IMR-90 (cell line): ENCODE measurements around the gene ADAMTS6. TPM values are rescaled to one million over a fixed set of nuclear protein-coding genes. Genes with fewer than 3 reads are reported as not detected.

Experiments
- ATAC-seq: fragments of 200-7000 bp; cut with Tn5 transposase; 2 replicates; pipeline ENCODE4 v1.9.1; 2020; ENCODE audit warnings: low read depth, mild to moderate bottlenecking, moderate library complexity
- BruUV-seq: library from RNA; stranded (reverse); fragments of 400-500 nt; replicated peaks from 2 replicates; lab custom pipeline; 2021; lab: Mats Ljungman, UMichigan
- CTCF ChIA-PET: fragments of 300-600 bp; formaldehyde crosslinking; extraction: SDS; loops from one replicate; lab custom pipeline; 2021; ENCODE audit warnings: antibody characterized with exemption; lab: Yijun Ruan, JAX
- POLR2A ChIA-PET: fragments of 300-600 bp; sonication (Branson Sonifier 250); formaldehyde crosslinking; loops from one replicate; lab custom pipeline; 2022; ENCODE audit warnings: antibody characterized with exemption; ENCODE audit not compliant: unreplicated experiment; lab: Charles Lee
- DNase-seq: peaks from one replicate; pipeline ENCODE4 v3.0.0; 2013
- H2AFZ ChIP-seq: replicated peaks from 2 replicates; pipeline ENCODE3; 2013; ENCODE audit warnings: low read length, mild to moderate bottlenecking; ENCODE audit not compliant: poor library complexity
- H2AK5ac ChIP-seq: 2 replicates; pipeline ENCODE4 v1.6.1; 2013; ENCODE audit warnings: low read depth, low read length, inconsistent platforms
- H2AK9ac ChIP-seq: replicated peaks from 2 replicates; pipeline ENCODE3; 2013; ENCODE audit warnings: mild to moderate bottlenecking, low read depth, low read length, moderate library complexity; ENCODE audit not compliant: poor library complexity
- H2BK120ac ChIP-seq: 2 replicates; pipeline ENCODE4 v1.6.1; 2013; ENCODE audit warnings: low read depth, low read length, inconsistent platforms
- H2BK15ac ChIP-seq: 3 replicates; pipeline ENCODE4 v1.6.1; 2013; ENCODE audit warnings: low read depth, low read length, inconsistent platforms
- H2BK20ac ChIP-seq: 2 replicates; pipeline ENCODE4 v1.6.1; 2013; ENCODE audit warnings: low read depth, mild to moderate bottlenecking, inconsistent platforms, low read length, moderate library complexity
- H2BK5ac ChIP-seq: 2 replicates; pipeline ENCODE4 v1.6.1; 2013; ENCODE audit warnings: mild to moderate bottlenecking, low read depth, low read length, inconsistent platforms; ENCODE audit not compliant: poor library complexity, severe bottlenecking
- H3K14ac ChIP-seq: replicated peaks from 2 replicates; pipeline ENCODE4 v1.6.1; 2013; ENCODE audit warnings: low read depth, low read length, inconsistent platforms
- H3K18ac ChIP-seq: 2 replicates; pipeline ENCODE4 v1.6.1; 2013; ENCODE audit warnings: low read depth, low read length, control low read depth
- H3K23ac ChIP-seq: 2 replicates; pipeline ENCODE4 v1.6.1; 2013; ENCODE audit warnings: low read depth, low read length, inconsistent platforms
- H3K27ac ChIP-seq: 2 replicates; pipeline ENCODE4 v1.5.1; 2013; ENCODE audit warnings: mild to moderate bottlenecking, control low read depth, low read length; ENCODE audit not compliant: insufficient read depth
- H3K27me3 ChIP-seq: 2 replicates; pipeline ENCODE4 v1.6.1; 2013; ENCODE audit warnings: low read length; ENCODE audit not compliant: control insufficient read depth, insufficient read depth
- H3K36me3 ChIP-seq: 2 replicates; pipeline ENCODE4 v1.6.1; 2013; ENCODE audit warnings: low read length, mixed read lengths; ENCODE audit not compliant: control insufficient read depth, insufficient read depth
- H3K4ac ChIP-seq: 2 replicates; pipeline ENCODE4 v1.6.1; 2013; ENCODE audit warnings: low read depth, low read length, inconsistent platforms
- H3K4me1 ChIP-seq: 2 replicates; pipeline ENCODE4 v1.6.1; 2013; ENCODE audit warnings: low read length, mixed read lengths; ENCODE audit not compliant: control insufficient read depth, insufficient read depth
- H3K4me2 ChIP-seq: 2 replicates; pipeline ENCODE4 v1.6.1; 2013; ENCODE audit warnings: low read depth, mild to moderate bottlenecking, control low read depth, low read length, moderate library complexity
- H3K4me3 ChIP-seq: 2 replicates; pipeline ENCODE4 v1.5.1; 2013; ENCODE audit warnings: low read depth, mild to moderate bottlenecking, control low read depth, low read length, moderate library complexity; ENCODE audit not compliant: insufficient read depth
- H3K56ac ChIP-seq: 2 replicates; pipeline ENCODE4 v1.6.1; 2013; ENCODE audit warnings: low read length, inconsistent platforms; ENCODE audit not compliant: insufficient read depth; ENCODE audit errors: extremely low read depth
- H3K79me1 ChIP-seq, 2 experiments: 2 replicates each; pipeline ENCODE4 v1.6.1; 2013; ENCODE audit warnings: low read length in 2 of 2, inconsistent platforms in 1 of 2, low read depth in 1 of 2
- H3K9ac ChIP-seq: 2 replicates; pipeline ENCODE4 v1.6.1; 2013; ENCODE audit warnings: low read depth, low read length, control low read depth
- H3K9me1 ChIP-seq: 2 replicates; pipeline ENCODE4 v1.6.1; 2013; ENCODE audit warnings: low read length, inconsistent platforms; ENCODE audit not compliant: insufficient read depth
- H3K9me3 ChIP-seq: 2 replicates; pipeline ENCODE4 v1.6.1; 2013; ENCODE audit warnings: low read length; ENCODE audit not compliant: control insufficient read depth, insufficient read depth
- H4K20me1 ChIP-seq: 2 replicates; pipeline ENCODE4 v1.6.1; 2013; ENCODE audit warnings: low read length, inconsistent platforms; ENCODE audit not compliant: insufficient read depth
- H4K5ac ChIP-seq: 2 replicates; pipeline ENCODE4 v1.6.1; 2013; ENCODE audit warnings: mild to moderate bottlenecking, low read depth, low read length, control low read depth
- H4K8ac ChIP-seq, 2 experiments: 2 replicates each; pipeline ENCODE4 v1.6.1; 2013; ENCODE audit warnings: low read depth in 2 of 2, low read length in 2 of 2, control low read depth in 1 of 2, inconsistent platforms in 1 of 2
- H4K91ac ChIP-seq: 2 replicates; pipeline ENCODE4 v1.6.1; 2013; ENCODE audit warnings: low read depth, low read length, inconsistent platforms; ENCODE audit not compliant: insufficient read depth
- CEBPB ChIP-seq: IDR thresholded peaks from 2 replicates; pipeline ENCODE4 v1.6.1; 2012; ENCODE audit warnings: low read depth, low read length, improper control_type of control experiment
- MXI1 ChIP-seq: IDR thresholded peaks from 2 replicates; pipeline ENCODE4 v1.6.1; 2012; ENCODE audit warnings: low read depth, mild to moderate bottlenecking, low read length, moderate library complexity, borderline replicate concordance
- WGBS, 2 experiments: methylation state at CpG; one replicate each; pipeline versions ENCODE4 v1.1.5 to v1.1.7; 2013; ENCODE audit warnings: missing lambda C conversion rate in 2 of 2; ENCODE audit not compliant: insufficient read length in 1 of 2; ENCODE audit errors: extremely low coverage in 2 of 2; 5-methylcytosine and 5-hydroxymethylcytosine counted together
- dilution Hi-C: fragments of 300-500 bp; cut with HindIII; formaldehyde crosslinking; loops from one replicate; pipeline ENCODE4 v1.14.3; 2018; ENCODE audit warnings: low sequenced_read_pairs; ENCODE audit not compliant: unreplicated experiment
- in situ Hi-C: fragments of 300-500 bp; cut with MboI; formaldehyde crosslinking; loops from 3 replicates; pipeline ENCODE4 v1.14.3; 2019; ENCODE audit warnings: low sequenced_read_pairs, inconsistent platforms, mixed read lengths
- intact Hi-C: fragments of 100-400 bp; cut with micrococcal nuclease; formaldehyde crosslinking; loops from 2 replicates; pipeline ENCODE4 v1.10.0; 2022
- polyA plus RNA-seq, 3 experiments: library from polyadenylated mRNA; depleted of rRNA; stranded (reverse); fragments of >200 nt; gene quantifications; 2 replicates each; pipeline ENCODE4 v1.2.3, GENCODE V29; 2012; ENCODE audit warnings: low replicate concordance in 1 of 3
- total RNA-seq: library from RNA; depleted of rRNA; stranded (reverse); fragments of >200 nt; gene quantifications from 2 replicates; pipeline ENCODE4 v1.2.3, GENCODE V29; 2012

ADAMTS6 gene
- total and polyA plus RNA-seq, 2 of the 4 experiments (the other 2 are of a cell fraction): 23.9 to 173 TPM

- H2BK20ac ChIP-seq: no peak overlapping the region
- H3K36me3 ChIP-seq: peaks cover 22% of the 10 kb centered on the region
- H2AK9ac ChIP-seq: no peak overlapping the region
- 67 to 100% methylated on average over 1 of the region's 6 CpGs for WGBS, 2 experiments
- H3K18ac ChIP-seq: no peak overlapping the region
- no TSS peak for BruUV-seq
- H3K14ac ChIP-seq: no peak overlapping the region
- no peaks in the 10 kb centered on the region for H3K9me1 ChIP-seq
- H2BK120ac ChIP-seq: no peak overlapping the region
- in situ Hi-C loops (no loop called here), dilution Hi-C loops (no loop called here), intact Hi-C loops (no loop called here)
- ATAC-seq: no peak
- no peak for DNase-seq
- TF ChIP-seq CEBPB (peak; percentile 62), MXI1 (no peak)
- H3K4me2 ChIP-seq: no peak overlapping the region
- H2BK5ac ChIP-seq: no peak overlapping the region
- H3K4me3 ChIP-seq: no peak overlapping the region
- H4K91ac ChIP-seq: no peak overlapping the region
- no peak overlapping the region for H3K56ac ChIP-seq
- H3K4ac ChIP-seq: no peak overlapping the region
- H3K4me1 ChIP-seq: peaks cover 1% of the 10 kb centered on the region; the same call in 1 of the 2 replicates
- no peaks in the 10 kb centered on the region for H3K9me3 ChIP-seq
- H3K79me1 ChIP-seq: peaks cover 23 to 26% of the 10 kb centered on the region in 2 experiments
- ChIA-PET CTCF (no interaction called here), POLR2A (no interaction called here)
- H3K27me3 ChIP-seq: no peaks in the 10 kb centered on the region
- H2AFZ ChIP-seq: no peak overlapping the region
- H2AK5ac ChIP-seq: no peak overlapping the region
- no peak overlapping the region for H4K8ac ChIP-seq
- no peak overlapping the region for H3K27ac ChIP-seq
- H4K5ac ChIP-seq: no peak overlapping the region
- no peaks in the 10 kb centered on the region for H4K20me1 ChIP-seq
- H3K9ac ChIP-seq: no peak overlapping the region
- H3K23ac ChIP-seq: no peak overlapping the region
- no peak overlapping the region for H2BK15ac ChIP-seq
Measured at GRCh38 chr5:65455064-65455463, 26.7 kb downstream of the ADAMTS6 start.
